HG03097 (cell line): ENCODE measurements around the gene MAGEB10.
"Not testable (repeated sequence)": the region's sequence is repeated elsewhere in the genome, so short reads cannot be mapped to it uniquely, and the experiment has no call there.

Experiments used
- ATAC-seq: cut with Tn5 transposase; IDR thresholded peaks from one replicate; pipeline ENCODE4 v1.9.1; 2021; ENCODE audit not compliant: unreplicated experiment, low FRiP score

Gene MAGEB10

GRCh38 chrX:27807690-27808089 lies at the start of gene MAGEB10:
Gene MAGEB10 (plus strand): TSS chrX:27807990. CDS start chrX:27821307, 13,317 bp downstream.
- ATAC-seq, result no peak

- ATAC-seq, result no peak
These were observed 42.1 kb upstream of the MAGEB10 start for GRCh38 chrX:27765718-27766117.

- no peak for ATAC-seq
These were observed 40.4 kb upstream of the MAGEB10 start for GRCh38 chrX:27767387-27767786.

GRCh38 chrX:27775984-27776383 lies 31.8 kb upstream of the MAGEB10 start:
- no peak for ATAC-seq

- no peak for ATAC-seq
These were observed 11.0 kb upstream of the MAGEB10 start for GRCh38 chrX:27796640-27797257.

- no peak for ATAC-seq
These were observed 10.2 kb upstream of the MAGEB10 start for GRCh38 chrX:27797575-27797974.

- ATAC-seq, result no peak
These were observed 436 bp downstream of the MAGEB10 start for GRCh38 chrX:27808226-27808625.

GRCh38 chrX:27808991-27809859 lies 1.4 kb downstream of the MAGEB10 start:
- not testable (repeated sequence) for ATAC-seq

- no peak for ATAC-seq
These were observed 7.4 kb downstream of the MAGEB10 start for GRCh38 chrX:27815209-27815608.

GRCh38 chrX:27823812-27824211 lies 16.0 kb downstream of the MAGEB10 start:
- ATAC-seq, result no peak

- no peak for ATAC-seq
These were observed 30.4 kb downstream of the MAGEB10 start for GRCh38 chrX:27838185-27838584.

GRCh38 chrX:27840881-27841280 lies 33.1 kb downstream of the MAGEB10 start:
- no peak for ATAC-seq

GRCh38 chrX:27842859-27843258 lies 35.1 kb downstream of the MAGEB10 start:
- no peak for ATAC-seq

GRCh38 chrX:27860337-27860736 lies 52.5 kb downstream of the MAGEB10 start:
- ATAC-seq, result no peak

GRCh38 chrX:27863809-27864208 lies 56.0 kb downstream of the MAGEB10 start:
- no peak for ATAC-seq
